HG03108 (cell line): ENCODE data around the gene ME2.
"Not testable (repeated sequence)": the region's sequence is repeated elsewhere in the genome, so short reads cannot be mapped to it uniquely, and the experiment has no call there.

Experiments
- ATAC-seq: cut with Tn5 transposase; IDR thresholded peaks from one replicate; pipeline ENCODE4 v1.9.1; 2021; ENCODE audit warnings: moderate library complexity; ENCODE audit not compliant: unreplicated experiment

The ME2 gene

GRCh38 chr18:50911006-50911405, 32.1 kb downstream of the ME2 start:
- no peak for ATAC-seq

GRCh38 chr18:50917021-50917420, 38.1 kb downstream of the ME2 start:
- ATAC-seq = no peak

GRCh38 chr18:50918153-50918552, 39.2 kb downstream of the ME2 start:
- ATAC-seq = no peak

- no peak for ATAC-seq
These were observed 45.5 kb downstream of the ME2 start for GRCh38 chr18:50924372-50924771.

GRCh38 chr18:50926521-50926920, 47.6 kb downstream of the ME2 start:
- ATAC-seq = no peak

GRCh38 chr18:50928551-50928950, 49.6 kb downstream of the ME2 start:
- no peak for ATAC-seq

GRCh38 chr18:50933684-50934083, 54.8 kb downstream of the ME2 start:
- no peak for ATAC-seq

GRCh38 chr18:50934545-50935211, 55.8 kb downstream of the ME2 start:
- ATAC-seq = no peak

- ATAC-seq = no peak
These were observed 56.7 kb downstream of the ME2 start for GRCh38 chr18:50935493-50936191.

- no peak for ATAC-seq
These were observed 58.3 kb downstream of the ME2 start for GRCh38 chr18:50937183-50937582.

- ATAC-seq = no peak
These were observed 60.0 kb downstream of the ME2 start for GRCh38 chr18:50938912-50939311.

GRCh38 chr18:50944245-50944932, 65.5 kb downstream of the ME2 start:
- ATAC-seq = no peak

- not testable (repeated sequence) for ATAC-seq
These were observed 67.0 kb downstream of the ME2 start for GRCh38 chr18:50945918-50946317.

GRCh38 chr18:50947899-50948298, 69.0 kb downstream of the ME2 start:
- ATAC-seq = no peak

GRCh38 chr18:50949185-50949584, 70.3 kb downstream of the ME2 start:
- ATAC-seq = no peak

- no peak for ATAC-seq
These were observed 71.7 kb downstream of the ME2 start for GRCh38 chr18:50950626-50951025.

- ATAC-seq = no peak
These were observed 74.9 kb downstream of the ME2 start for GRCh38 chr18:50953822-50954221.

GRCh38 chr18:50955253-50955652, 76.3 kb downstream of the ME2 start:
- no peak for ATAC-seq

GRCh38 chr18:50956116-50956515, 77.2 kb downstream of the ME2 start:
- no peak for ATAC-seq

GRCh38 chr18:50961974-50962373, 83.1 kb downstream of the ME2 start:
- no peak for ATAC-seq

GRCh38 chr18:50967714-50968661, 89.1 kb downstream of the ME2 start, which contains the start of gene ELAC1:
TSS of gene ELAC1 (plus strand) at chr18:50968040. CDS start at chr18:50974405, 6,365 bp downstream.
- ATAC-seq = peak; percentile 95
